HepG2 (cell line): Measurements from ENCODE around the gene SMIM44. TPM values are rescaled to one million over a fixed set of nuclear protein-coding genes. Genes with fewer than 3 reads are reported as not detected.

Experiments
- AKNA ChIP-seq: sonication (generic); formaldehyde crosslinking; IDR thresholded peaks from 2 replicates; pipeline ENCODE4 v1.4.0; 2020; ENCODE audit warnings: missing genetic modification reagents, borderline replicate concordance
- CENPT ChIP-seq: sonication (generic); formaldehyde crosslinking; IDR thresholded peaks from 2 replicates; pipeline ENCODE4 v1.8.0; 2022; ENCODE audit warnings: low read depth, mild to moderate bottlenecking, moderate library complexity, missing genetic modification reagents
- GPBP1L1 ChIP-seq: sonication (generic); formaldehyde crosslinking; IDR thresholded peaks from 2 replicates; pipeline ENCODE4 v1.5.0; 2020; ENCODE audit warnings: mild to moderate bottlenecking, missing genetic modification reagents
- PRDM4 ChIP-seq: sonication (generic); formaldehyde crosslinking; IDR thresholded peaks from 2 replicates; pipeline ENCODE4 v1.9.0; 2021; ENCODE audit warnings: missing genetic modification reagents, borderline replicate concordance
- SKIL ChIP-seq: sonication (generic); formaldehyde crosslinking; IDR thresholded peaks from 2 replicates; pipeline ENCODE4 v1.8.0; 2022; ENCODE audit warnings: missing genetic modification reagents, mild to moderate bottlenecking, moderate library complexity, borderline replicate concordance
- TBL1XR1 ChIP-seq: fragments of 150-350 bp; IDR thresholded peaks from 2 replicates; pipeline ENCODE4 v1.6.1; 2014; ENCODE audit warnings: borderline replicate concordance, low read length; ENCODE audit not compliant: partially characterized antibody
- TFDP2 ChIP-seq: sonication (generic); formaldehyde crosslinking; IDR thresholded peaks from 2 replicates; pipeline ENCODE4 v1.4.0; 2020; ENCODE audit warnings: missing genetic modification reagents
- ZFX ChIP-seq: sonication (generic); formaldehyde crosslinking; IDR thresholded peaks from 2 replicates; pipeline ENCODE4 v1.4.0; 2020; ENCODE audit warnings: mild to moderate bottlenecking, low read depth, missing genetic modification reagents, moderate library complexity
- ZNF10 ChIP-seq: sonication (generic); formaldehyde crosslinking; IDR thresholded peaks from 2 replicates; pipeline ENCODE4 v1.4.0; 2020; ENCODE audit warnings: mild to moderate bottlenecking, low read depth, missing genetic modification reagents, borderline replicate concordance
- ZNF710 ChIP-seq: sonication (generic); formaldehyde crosslinking; IDR thresholded peaks from 2 replicates; pipeline ENCODE4 v1.5.0; 2020; ENCODE audit warnings: mild to moderate bottlenecking, missing genetic modification reagents, borderline replicate concordance
- ZNF775 ChIP-seq: sonication (generic); formaldehyde crosslinking; IDR thresholded peaks from 2 replicates; pipeline ENCODE4 v1.4.0; 2020; ENCODE audit warnings: missing genetic modification reagents, mild to moderate bottlenecking, moderate library complexity, borderline replicate concordance
- polyA plus RNA-seq, 8 experiments: library from polyadenylated mRNA; depleted of rRNA in 3 of 8; stranded (reverse) in 7 of 8; unstranded in 1 of 8; fragments of >200 nt; fragmentation: Illumina TruSeq in 4 of 8; extraction: Trizol in 4 of 8; gene quantifications; 2 replicates each; pipeline versions ENCODE4 v1.2.1 to v1.2.3, GENCODE V29; 2011 to 2016; ENCODE audit warnings: low read depth in 4 of 8, missing spikeins in 1 of 8, mixed read lengths in 1 of 8; ENCODE audit not compliant: insufficient read depth in 1 of 8
- total RNA-seq, 5 experiments: library from RNA; depleted of rRNA; stranded (reverse); fragments of >200 nt; fragmentation: Illumina TruSeq; extraction: Trizol; gene quantifications; 2 replicates each; pipeline ENCODE4 v1.2.3, GENCODE V29; 2016; ENCODE audit warnings: low read depth in 1 of 5

The SMIM44 gene
- total and polyA plus RNA-seq, 2 of the 13 experiments (the other 11 are each of a cell fraction or from before 2014, with no cell fraction given), result not detected

- TF ChIP-seq ZNF710 (CRISPR knock-in tag) (0 out of 2 replicates have a peak, but pooled peaks have one; percentile 26), ZNF775 (CRISPR knock-in tag) (no peak), TBL1XR1 (no peak), CENPT (CRISPR knock-in tag) (no peak), ZFX (CRISPR knock-in tag) (peak; percentile 84), ZNF10 (CRISPR knock-in tag) (no peak), AKNA (CRISPR knock-in tag) (no peak), SKIL (CRISPR knock-in tag) (no peak), GPBP1L1 (CRISPR knock-in tag) (no peak), TFDP2 (CRISPR knock-in tag) (peak; percentile 59), PRDM4 (CRISPR knock-in tag) (no peak)
Measured at GRCh38 chr19:3434630-3435553, 48.3 kb downstream of the SMIM44 start (continued).
